Heart left ventricle (tissue), 16 donors: ENCODE results near the gene TCP1. TPM values are rescaled to one million over a fixed set of nuclear protein-coding genes. Genes with fewer than 3 reads are reported as not detected.

Experiments
- ATAC-seq, 4 donors: fragments of 200-7000 bp; cut with Tn5 transposase; one replicate each; pipeline ENCODE4 v1.9.1; 2020 to 2022; ENCODE audit warnings: moderate library complexity in 4 of 4, mild to moderate bottlenecking in 3 of 4, moderate number of reproducible peaks in 1 of 4
- DNase-seq, 5 donors: peaks; one replicate each; pipeline ENCODE4 v3.0.0-alpha.2; 2020
- H3K27ac ChIP-seq, 12 donors: fragments of 200-600 bp; sonication (generic) in 4 of 12; one replicate each; pipeline versions ENCODE4 v1.5.0 to v1.8.0; 2016 to 2022; ENCODE audit warnings: mild to moderate bottlenecking in 2 of 12
- H3K27me3 ChIP-seq, 9 donors: fragments of 200-600 bp; sonication (generic) in 2 of 9; one replicate each; pipeline versions ENCODE4 v1.5.1 to v1.8.0; 2016 to 2022; ENCODE audit warnings: mild to moderate bottlenecking in 3 of 9
- H3K36me3 ChIP-seq, 9 donors: fragments of 200-600 bp; sonication (generic) in 2 of 9; one replicate each; pipeline versions ENCODE4 v1.5.0 to v1.8.0; 2018 to 2022; ENCODE audit warnings: mild to moderate bottlenecking in 2 of 9
- H3K4me1 ChIP-seq, 12 donors: fragments of 200-600 bp; sonication (generic) in 4 of 12; one replicate each; pipeline versions ENCODE4 v1.5.0 to v1.8.0; 2016 to 2022; ENCODE audit warnings: mild to moderate bottlenecking in 3 of 12
- H3K4me3 ChIP-seq, 12 donors: fragments of 200-600 bp; sonication (generic) in 4 of 12; one replicate each; pipeline versions ENCODE4 v1.5.0 to v1.8.0; 2017 to 2022; ENCODE audit warnings: mild to moderate bottlenecking in 9 of 12, moderate library complexity in 4 of 12
- H3K9me3 ChIP-seq, 12 donors: fragments of 200-600 bp; sonication (generic) in 4 of 12; one replicate each; pipeline versions ENCODE4 v1.5.0 to v1.8.0; 2016 to 2022; ENCODE audit warnings: mild to moderate bottlenecking in 1 of 12
- POLR2A ChIP-seq, 2 donors: fragments of 450-650 bp; IDR thresholded peaks; one replicate each; pipeline ENCODE4 v1.6.1; 2017; ENCODE audit warnings: antibody characterized with exemption in 2 of 2, mild to moderate bottlenecking in 2 of 2, moderate library complexity in 2 of 2
- WGBS, 4 donors: extraction: QIAGEN DNeasy Blood & Tissue Kit in 2 of 4; methylation state at CpG; one replicate each; pipeline versions ENCODE4 v1.1.5 to v1.1.7; 2013 to 2018; 5-methylcytosine and 5-hydroxymethylcytosine counted together
- intact Hi-C, 10 donors: fragments of 100-400 bp; cut with DNase I; formaldehyde crosslinking; loops; one replicate each; pipeline versions ENCODE4 v1.11.1 to v1.14.2; 2022
- polyA plus RNA-seq, 2 donors: library from polyadenylated mRNA; stranded (reverse); fragments of 200-250 nt; gene quantifications; one replicate each; pipeline ENCODE4 v1.2.3, GENCODE V29; 2013
- total RNA-seq, 9 donors: library from RNA; depleted of rRNA in 2 of 9; stranded (reverse); fragments of >200 nt in 2 of 9; fragmentation: NEBNext Ultra II Directional in 3 of 9; extraction: Animal tissue kit (Norgen Biotek cat#: 25700) in 3 of 9; gene quantifications; one replicate each; pipeline versions ENCODE4 v1.1.0 to v1.2.4, GENCODE V29; 2016 to 2023
- TF ChIP-seq, protein P1 (sequence below), 12 donors: fragments of 200-600 bp; sonication (generic) in 4 of 12; IDR thresholded peaks; one replicate each; pipeline versions ENCODE4 v1.5.0 to v1.8.0; 2018 to 2022; ENCODE audit warnings: antibody characterized with exemption in 12 of 12, mild to moderate bottlenecking in 5 of 12
- donor health status: ischemic (EF 13 %, LVEDD 7.1; RV severe dilation, severe dysfunction).
- donor health status: healthy with polysubstance abuse.
- donor health status: DM: no; HTN: yes; CAD: no.
- donor health status: DM: no; HTN: no; CAD: no.
- donor health status: ischemic (EF 25% LVEDD 6.9; RV normal size, moderate dysfunction).
- donor health status: ischemic (EF 25% LVEDD 5.7; RV mildly dilated, moderate dysfunction).
- donor health status: healthy.
- donor health status: DM: yes; HTN: yes; CAD: no.
- donor health status: ischemic (EF 35%, LVEDD 5.7; RV mildly dilated, moderate dysfunction).
- donor health status: nonischemic (EF 11% LVEDD 7.7; RV severe dilation, severe dysfunction).
- donor health status: DM: yes; HTN: yes; CAD: no.
- donor health status: PGD.
- donor health status: ischemic (EF 29% LVEDD 5.4; RV normal size, mild dysfunction).
- donor health status: nonischemic (EF 23%, LVEDD 6.1; RV moderate dilation, normal function).

The TCP1 gene
- total and polyA plus RNA-seq, 11 donors, result 89.2 to 241 (median 142) TPM

DNA sequence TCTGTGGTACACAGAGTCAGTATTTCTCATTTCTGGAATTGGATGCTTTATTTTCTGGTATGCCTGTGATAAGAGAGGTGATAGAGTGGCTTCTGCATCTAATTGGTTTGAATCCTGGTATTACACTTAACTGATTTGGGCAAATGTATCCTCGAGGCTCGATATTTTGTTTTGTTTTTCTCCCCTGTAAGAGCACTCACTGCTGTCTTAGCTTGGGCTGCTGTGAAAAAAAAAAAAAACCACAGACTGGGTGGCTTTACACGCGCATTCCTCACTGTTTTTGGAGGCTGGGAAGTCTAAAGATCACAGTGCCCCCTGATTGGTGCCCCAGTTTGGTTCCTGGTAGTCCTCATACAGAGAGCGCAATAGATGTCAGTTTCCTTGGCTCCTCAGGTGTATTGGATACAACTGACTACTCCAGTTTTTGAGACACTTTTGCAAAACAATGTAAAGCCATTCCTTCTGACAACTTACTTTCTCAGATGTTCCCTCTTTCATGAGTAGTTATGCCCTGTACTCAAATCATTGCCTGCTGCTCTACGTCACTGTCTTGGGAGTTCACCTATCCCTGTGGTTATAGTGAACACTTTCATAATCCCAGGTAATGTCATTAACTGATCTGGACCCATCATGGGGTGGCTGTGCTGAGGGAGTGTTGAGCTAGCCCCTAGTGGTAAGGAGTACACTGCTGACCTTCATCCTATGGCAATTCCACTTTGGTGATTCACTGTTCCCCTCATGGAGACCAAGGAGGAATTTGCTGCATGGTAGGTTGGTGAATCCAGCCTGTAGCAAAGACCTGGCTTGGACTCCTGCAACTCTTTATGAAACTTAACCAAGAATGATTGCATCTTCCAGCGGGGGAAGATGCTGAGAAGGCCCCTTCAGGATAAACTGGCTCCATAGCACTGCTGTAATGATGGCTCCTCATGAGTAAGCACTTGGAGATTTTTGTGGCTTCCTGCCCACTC is 31.1 kb downstream of the TCP1 start:
- TF ChIP-seq, protein P1, sequence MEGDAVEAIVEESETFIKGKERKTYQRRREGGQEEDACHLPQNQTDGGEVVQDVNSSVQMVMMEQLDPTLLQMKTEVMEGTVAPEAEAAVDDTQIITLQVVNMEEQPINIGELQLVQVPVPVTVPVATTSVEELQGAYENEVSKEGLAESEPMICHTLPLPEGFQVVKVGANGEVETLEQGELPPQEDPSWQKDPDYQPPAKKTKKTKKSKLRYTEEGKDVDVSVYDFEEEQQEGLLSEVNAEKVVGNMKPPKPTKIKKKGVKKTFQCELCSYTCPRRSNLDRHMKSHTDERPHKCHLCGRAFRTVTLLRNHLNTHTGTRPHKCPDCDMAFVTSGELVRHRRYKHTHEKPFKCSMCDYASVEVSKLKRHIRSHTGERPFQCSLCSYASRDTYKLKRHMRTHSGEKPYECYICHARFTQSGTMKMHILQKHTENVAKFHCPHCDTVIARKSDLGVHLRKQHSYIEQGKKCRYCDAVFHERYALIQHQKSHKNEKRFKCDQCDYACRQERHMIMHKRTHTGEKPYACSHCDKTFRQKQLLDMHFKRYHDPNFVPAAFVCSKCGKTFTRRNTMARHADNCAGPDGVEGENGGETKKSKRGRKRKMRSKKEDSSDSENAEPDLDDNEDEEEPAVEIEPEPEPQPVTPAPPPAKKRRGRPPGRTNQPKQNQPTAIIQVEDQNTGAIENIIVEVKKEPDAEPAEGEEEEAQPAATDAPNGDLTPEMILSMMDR (IDR thresholded peaks at IDR 0.05), result no peak
- TF ChIP-seq POLR2A (IDR thresholded peaks at IDR 0.05), result no peak
- Histone ChIP-seq H3K36me3 (peaks cover 0 to 58% (median 53%) of the 10 kb centered on the region in 9 donors), H3K4me1 (peaks cover 0 to 25% (median 12%) of the 10 kb centered on the region in 12 donors)

DNA sequence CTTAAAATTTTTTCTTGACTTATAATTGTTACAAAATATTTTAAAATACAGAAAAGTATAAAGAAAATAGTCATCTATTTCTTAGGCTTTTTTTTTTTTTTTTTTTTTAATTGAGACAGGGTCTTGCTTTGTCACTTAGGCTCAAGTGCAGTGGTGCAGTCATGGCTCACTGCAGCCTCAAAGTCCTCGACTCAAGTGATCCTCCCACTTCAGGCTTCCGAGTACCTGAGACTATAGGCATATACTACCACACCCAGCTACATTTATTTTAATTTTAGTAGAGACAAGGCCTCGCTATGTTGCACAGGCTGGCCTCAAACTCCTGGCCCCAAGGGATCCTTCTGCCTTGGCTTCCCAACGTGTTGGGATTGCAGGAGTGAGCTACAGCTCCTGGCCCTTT is 32.9 kb downstream of the TCP1 start:
- no peaks in the 10 kb centered on the region for H3K9me3 ChIP-seq
- TF ChIP-seq POLR2A (IDR thresholded peaks at IDR 0.05), result no peak
- TF ChIP-seq, protein P1 (IDR thresholded peaks at IDR 0.05), result no peak
- peaks cover 0 to 19% (median 8%) of the 10 kb centered on the region in 12 donors for H3K4me1 ChIP-seq
- peaks cover 0 to 76% (median 71%) of the 10 kb centered on the region in 9 donors for H3K36me3 ChIP-seq
- 79 to 85% (median 82%) methylated on average over 4 of the region's 4 CpGs for WGBS, 4 donors
- intact Hi-C loops, result no loop called here
- H3K4me3 ChIP-seq, result no peak overlapping the region
- ATAC-seq (no peak), DNase-seq (no peak)
- no peak overlapping the region for H3K27ac ChIP-seq
- H3K27me3 ChIP-seq, result no peaks in the 10 kb centered on the region

More for the DNA sequence above, 31.1 kb downstream of the TCP1 start:
- 91 to 95% (median 92%) methylated on average over 7 of the region's 7 CpGs for WGBS, 4 donors
- intact Hi-C loops, result no loop called here
- Histone ChIP-seq H3K4me3 (no peak overlapping the region), H3K27me3 (no peaks in the 10 kb centered on the region), H3K27ac (no peak overlapping the region), H3K9me3 (no peaks in the 10 kb centered on the region)
- no peak for DNase-seq
- ATAC-seq, result no peak

DNA sequence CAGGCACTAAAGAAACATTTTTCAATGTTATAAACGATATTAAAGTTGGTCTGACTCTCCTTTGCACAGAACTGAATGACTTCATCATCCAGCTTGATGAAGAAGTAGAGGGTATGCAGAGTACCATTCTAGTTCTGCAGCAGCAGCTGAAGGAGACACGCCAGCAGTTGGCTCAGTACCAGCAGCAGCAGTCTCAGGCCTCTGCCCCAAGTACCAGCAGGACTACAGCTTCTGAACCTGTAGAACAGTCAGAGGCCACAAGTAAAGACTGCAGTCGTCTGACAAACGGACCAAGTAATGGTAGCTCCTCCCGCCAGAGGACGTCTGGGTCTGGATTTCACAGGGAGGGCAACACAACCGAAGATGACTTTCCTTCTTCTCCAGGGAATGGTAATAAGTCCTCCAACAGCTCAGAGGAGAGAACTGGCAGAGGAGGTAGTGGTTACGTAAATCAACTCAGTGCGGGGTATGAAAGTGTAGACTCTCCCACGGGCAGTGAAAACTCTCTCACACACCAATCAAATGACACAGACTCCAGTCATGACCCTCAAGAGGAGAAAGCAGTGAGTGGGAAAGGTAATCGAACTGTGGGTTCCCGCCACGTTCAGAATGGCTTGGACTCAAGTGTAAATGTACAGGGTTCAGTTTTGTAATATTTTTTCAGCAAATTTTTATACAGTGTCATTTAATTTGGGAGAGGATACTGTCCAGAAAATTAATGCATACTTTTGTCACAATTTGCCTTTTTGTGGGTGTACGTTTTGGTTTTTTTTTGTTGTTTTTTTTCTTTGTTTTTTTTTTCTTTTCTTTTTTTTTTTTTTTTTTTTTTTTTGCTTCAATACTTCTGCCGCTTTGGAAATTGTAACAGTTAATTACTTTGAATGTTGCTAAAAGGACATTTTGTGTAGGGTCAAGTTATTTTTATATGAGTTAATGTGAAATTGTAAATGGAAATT is 34.2 kb downstream of the TCP1 start:
- peak in 2 of 4 donors; percentile 42 to 44 for ATAC-seq
- WGBS, 4 donors, result 68 to 73% (median 71%) methylated on average over 15 of the region's 15 CpGs
- Histone ChIP-seq H3K36me3 (peaks cover 0 to 88% (median 84%) of the 10 kb centered on the region in 9 donors), H3K9me3 (no peaks in the 10 kb centered on the region), H3K27ac (no peak overlapping the region), H3K27me3 (no peaks in the 10 kb centered on the region), H3K4me1 (peaks cover 0 to 6% (median 0%) of the 10 kb centered on the region in 12 donors), H3K4me3 (no peak overlapping the region)
- DNase-seq, result peak in 1 of 5 donors; percentile 40
- TF ChIP-seq, protein P1 (IDR thresholded peaks at IDR 0.05), result no peak
- no peak for TF ChIP-seq POLR2A (IDR thresholded peaks at IDR 0.05)
- intact Hi-C loops, result no loop called here
